ENCODE data around the gene ACRBP. TPM values are rescaled to one million over a fixed set of nuclear protein-coding genes. Genes with fewer than 3 reads are reported as not detected.
"Not testable (repeated sequence)": the region's sequence is repeated elsewhere in the genome, so short reads cannot be mapped to it uniquely, and the experiment has no call there.

The ACRBP gene
- total and polyA plus RNA-seq, 4 donors: 0.25 to 5.2 (median 1.8) TPM; not detected in 1

GRCh38 chr12:6605421-6606330 lies 41.6 kb downstream of the ACRBP start:
- DNase-seq: no peak
- peak overlapping the region; percentile 19 to 43 for H3K27ac ChIP-seq (ENCODE audit: low read depth in 1 of 2, low read length in 2 of 2)
- ATAC-seq (ENCODE audit: low FRiP score): peak; percentile 0
- H3K36me3 ChIP-seq (ENCODE audit: control insufficient read depth in 1 of 2, insufficient read depth in 2 of 2, low read length in 1 of 2): peaks cover 0 to 8% of the 10 kb centered on the region in 2 donors
- WGBS, 2 donors: 1 to 2% methylated on average over 18 of the region's 18 CpGs
- H3K4me1 ChIP-seq (ENCODE audit: control insufficient read depth in 1 of 2, insufficient read depth in 2 of 2, low read length in 2 of 2): peaks cover 0 to 3% of the 10 kb centered on the region in 2 donors
- intact Hi-C loops (cut with DNase I): loop anchor here in 1 of 2 donors (5.0 kb wide), 2 partner anchors 38 to 162 kb away; partner anchors contain the start of genes NOP2 and PTMS
- no peaks in the 10 kb centered on the region for H3K9me3 ChIP-seq (ENCODE audit: control insufficient read depth, low read length)
- H3K27me3 ChIP-seq (ENCODE audit: control insufficient read depth in 1 of 2, insufficient read depth in 2 of 2, low read length in 1 of 2): no peaks in the 10 kb centered on the region
- peak overlapping the region; percentile 76 to 90 for H3K4me3 ChIP-seq (ENCODE audit: low read length in 2 of 2)

- no peak overlapping the region for H3K4me3 ChIP-seq (ENCODE audit: low read length in 2 of 2)
- WGBS, 2 donors: 47 to 51% methylated on average over 6 of the region's 6 CpGs
- H3K27ac ChIP-seq (ENCODE audit: low read depth in 1 of 2, low read length in 2 of 2): no peak overlapping the region
- intact Hi-C loops (cut with DNase I): loop anchor here (5.0 kb wide), 2 partner anchors 37 to 163 kb away; partner anchors contain the start of genes NOP2 (in 2 of the 2) and PTMS (in 1 of the 2)
- peaks cover 0 to 3% of the 10 kb centered on the region in 2 donors for H3K4me1 ChIP-seq (ENCODE audit: control insufficient read depth in 1 of 2, insufficient read depth in 2 of 2, low read length in 2 of 2)
- DNase-seq (peak in 1 of 2 donors; percentile 52), ATAC-seq (ENCODE audit: low FRiP score) (no peak)
- H3K27me3 ChIP-seq (ENCODE audit: control insufficient read depth in 1 of 2, insufficient read depth in 2 of 2, low read length in 1 of 2): no peaks in the 10 kb centered on the region
- peaks cover 5 to 17% of the 10 kb centered on the region in 2 donors for H3K36me3 ChIP-seq (ENCODE audit: control insufficient read depth in 1 of 2, insufficient read depth in 2 of 2, low read length in 1 of 2)
- H3K9me3 ChIP-seq (ENCODE audit: control insufficient read depth, low read length): no peaks in the 10 kb centered on the region
These were observed 42.8 kb downstream of the ACRBP start for GRCh38 chr12:6604259-6605029.

GRCh38 chr12:6603095-6603567 lies 44.1 kb downstream of the ACRBP start:
- 6 to 15% methylated on average over 5 to 6 of the region's 6 CpGs for WGBS, 2 donors
- no peaks in the 10 kb centered on the region for H3K27me3 ChIP-seq (ENCODE audit: control insufficient read depth in 1 of 2, insufficient read depth in 2 of 2, low read length in 1 of 2)
- H3K4me3 ChIP-seq (ENCODE audit: low read length in 2 of 2): no peak overlapping the region
- peak; percentile 64 to 81 for DNase-seq
- ATAC-seq (ENCODE audit: low FRiP score): no peak
- H3K9me3 ChIP-seq (ENCODE audit: control insufficient read depth, low read length): no peaks in the 10 kb centered on the region
- intact Hi-C loops (cut with DNase I): loop anchor here in 1 of 2 donors (5.0 kb wide), 1 partner anchor 36 kb away; the partner anchor contains the start of gene NOP2
- H3K4me1 ChIP-seq (ENCODE audit: control insufficient read depth in 1 of 2, insufficient read depth in 2 of 2, low read length in 2 of 2): peaks cover 0 to 3% of the 10 kb centered on the region in 2 donors
- peaks cover 15 to 20% of the 10 kb centered on the region in 2 donors for H3K36me3 ChIP-seq (ENCODE audit: control insufficient read depth in 1 of 2, insufficient read depth in 2 of 2, low read length in 1 of 2)
- H3K27ac ChIP-seq (ENCODE audit: low read depth in 1 of 2, low read length in 2 of 2): no peak overlapping the region

- Histone ChIP-seq H3K36me3 (ENCODE audit: control insufficient read depth in 1 of 2, insufficient read depth in 2 of 2, low read length in 1 of 2) (peaks cover 15 to 22% of the 10 kb centered on the region in 2 donors), H3K4me1 (ENCODE audit: control insufficient read depth in 1 of 2, insufficient read depth in 2 of 2, low read length in 2 of 2) (peaks cover 0 to 3% of the 10 kb centered on the region in 2 donors), H3K27me3 (ENCODE audit: control insufficient read depth in 1 of 2, insufficient read depth in 2 of 2, low read length in 1 of 2) (no peaks in the 10 kb centered on the region), H3K4me3 (ENCODE audit: low read length in 2 of 2) (no peak overlapping the region), H3K27ac (ENCODE audit: low read depth in 1 of 2, low read length in 2 of 2) (no peak overlapping the region), H3K9me3 (ENCODE audit: control insufficient read depth, low read length) (no peaks in the 10 kb centered on the region)
- ATAC-seq (ENCODE audit: low FRiP score): no peak
- no peak for DNase-seq
- intact Hi-C loops (cut with DNase I): loop anchor here in 1 of 2 donors (5.0 kb wide), 1 partner anchor 35 kb away; the partner anchor contains the start of gene NOP2
- WGBS, 2 donors: 10 to 20% methylated on average over 3 of the region's 3 CpGs
These were observed 44.7 kb downstream of the ACRBP start for GRCh38 chr12:6602526-6602925.

DNA sequence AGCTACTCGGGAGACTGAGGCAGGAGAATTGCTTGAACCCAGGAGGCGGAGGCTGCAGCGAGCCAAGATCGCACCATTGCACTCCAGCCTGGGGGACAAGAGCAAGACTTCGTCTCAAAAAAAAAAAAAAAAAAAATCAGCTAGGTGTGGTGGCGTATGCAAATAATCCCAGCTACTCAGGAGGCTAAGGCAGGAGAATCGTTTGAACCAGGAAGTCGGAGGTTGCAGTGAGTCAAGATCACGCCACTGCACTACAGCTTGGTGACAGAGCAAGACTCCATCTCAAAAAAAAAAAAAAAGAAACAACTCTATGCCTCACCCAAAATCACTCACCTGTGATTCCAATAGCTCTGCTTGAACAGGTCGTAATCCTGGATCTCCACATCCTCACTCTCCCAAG lies 51.6 kb downstream of the ACRBP start:
- H3K4me3 ChIP-seq (ENCODE audit: low read length in 2 of 2); H3K27me3 ChIP-seq (ENCODE audit: control insufficient read depth in 1 of 2, insufficient read depth in 2 of 2, low read length in 1 of 2); intact Hi-C loops (cut with DNase I); H3K4me1 ChIP-seq (ENCODE audit: control insufficient read depth in 1 of 2, insufficient read depth in 2 of 2, low read length in 2 of 2); H3K27ac ChIP-seq (ENCODE audit: low read depth in 1 of 2, low read length in 2 of 2); ATAC-seq (ENCODE audit: low FRiP score); H3K9me3 ChIP-seq (ENCODE audit: control insufficient read depth, low read length): not testable (repeated sequence)
- DNase-seq: peak in 1 of 2 donors; percentile 17
- peaks cover 26 to 32% of the 10 kb centered on the region in 2 donors for H3K36me3 ChIP-seq (ENCODE audit: control insufficient read depth in 1 of 2, insufficient read depth in 2 of 2, low read length in 1 of 2)
- 88 to 89% methylated on average over 10 of the region's 10 CpGs for WGBS, 2 donors

DNA sequence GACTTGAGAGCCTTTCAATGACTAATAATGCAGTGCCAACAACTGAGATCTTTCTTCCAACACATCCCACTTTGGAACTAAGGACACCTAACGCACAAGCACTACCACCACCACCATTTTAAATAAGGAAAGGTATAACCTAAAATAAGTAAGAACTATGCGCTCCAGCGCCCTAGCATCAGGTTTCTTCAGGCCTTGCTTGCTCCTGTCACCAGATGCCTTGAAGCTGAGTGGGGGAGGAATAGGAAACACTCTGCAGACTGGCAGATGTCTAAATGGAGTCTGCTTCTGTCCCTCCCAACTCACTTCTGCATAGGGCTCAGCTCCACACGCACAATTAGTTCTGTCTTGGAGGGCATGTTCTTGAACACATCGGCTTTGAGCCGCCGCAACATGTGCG lies 55.1 kb downstream of the ACRBP start:
- intact Hi-C loops (cut with DNase I): no loop called here
- 90 to 91% methylated on average over 8 of the region's 8 CpGs for WGBS, 2 donors
- DNase-seq (peak in 1 of 2 donors; percentile 21), ATAC-seq (ENCODE audit: low FRiP score) (no peak)
- Histone ChIP-seq H3K27me3 (ENCODE audit: control insufficient read depth in 1 of 2, insufficient read depth in 2 of 2, low read length in 1 of 2) (no peaks in the 10 kb centered on the region), H3K9me3 (ENCODE audit: control insufficient read depth, low read length) (no peaks in the 10 kb centered on the region), H3K27ac (ENCODE audit: low read depth in 1 of 2, low read length in 2 of 2) (no peak overlapping the region), H3K4me1 (ENCODE audit: control insufficient read depth in 1 of 2, insufficient read depth in 2 of 2, low read length in 2 of 2) (no peaks in the 10 kb centered on the region), H3K4me3 (ENCODE audit: low read length in 2 of 2) (no peak overlapping the region), H3K36me3 (ENCODE audit: control insufficient read depth in 1 of 2, insufficient read depth in 2 of 2, low read length in 1 of 2) (peaks cover 16 to 21% of the 10 kb centered on the region in 2 donors)

Other genes starting within 250 kb of the ACRBP start
- 1 to 10 TPM; 1.2 TPM for gene CD27, start 202.5 kb downstream of the ACRBP start, total RNA-seq
- under 1 TPM; 0.51 to 0.88 TPM for gene CD27, start 202.5 kb downstream of the ACRBP start, polyA plus RNA-seq
- 10 to 100 TPM; 14.6 to 29.3 TPM for gene TAPBPL, start 195.4 kb downstream of the ACRBP start, total RNA-seq
- 10 to 100 TPM; 22.0 to 25.9 TPM for gene TAPBPL, start 195.4 kb downstream of the ACRBP start, polyA plus RNA-seq
- gene VAMP1, start 176.8 kb downstream of the ACRBP start, total RNA-seq: 10 to 100 TPM in 1 of 2 donors, 1 to 10 TPM in 1; 9.7 to 23.9 TPM
- gene VAMP1, start 176.8 kb downstream of the ACRBP start, polyA plus RNA-seq: 10 to 100 TPM; 14.8 to 44.0 TPM
- gene MRPL51, start 154.2 kb downstream of the ACRBP start, total RNA-seq: 10 to 100 TPM; 91.8 to 95.5 TPM
- 100 to 1,000 TPM; 125 to 283 TPM for gene MRPL51, start 154.2 kb downstream of the ACRBP start, polyA plus RNA-seq
- 10 to 100 TPM; 19.9 to 32.8 TPM for gene NCAPD2, start 153.3 kb downstream of the ACRBP start, total RNA-seq
- gene NCAPD2, start 153.3 kb downstream of the ACRBP start, polyA plus RNA-seq: 10 to 100 TPM in 1 of 2 donors, 1 to 10 TPM in 1; 5.1 to 13.2 TPM
- 1,000 to 10,000 TPM; 1,856 to 2,021 TPM for gene GAPDH, start 112.9 kb downstream of the ACRBP start, total RNA-seq
- 1,000 to 10,000 TPM; 2,047 to 3,012 TPM for gene GAPDH, start 112.9 kb downstream of the ACRBP start, polyA plus RNA-seq
- gene IFFO1, start 91.4 kb downstream of the ACRBP start, total RNA-seq: 10 to 100 TPM; 28.5 to 60.8 TPM
- gene IFFO1, start 91.4 kb downstream of the ACRBP start, polyA plus RNA-seq: 100 to 1,000 TPM in 1 of 2 donors, 10 to 100 TPM in 1; 11.1 to 110 TPM
- 10 to 100 TPM; 24.8 to 27.8 TPM for gene NOP2, start 79.1 kb downstream of the ACRBP start, total RNA-seq
- gene NOP2, start 79.1 kb downstream of the ACRBP start, polyA plus RNA-seq: 10 to 100 TPM in 1 of 2 donors, 1 to 10 TPM in 1; 5.4 to 18.8 TPM
- gene CHD4, start 40.1 kb downstream of the ACRBP start, total RNA-seq: 100 to 1,000 TPM; 174 to 195 TPM
- 100 to 1,000 TPM in 1 of 2 donors, 10 to 100 TPM in 1; 73.1 to 110 TPM for gene CHD4, start 40.1 kb downstream of the ACRBP start, polyA plus RNA-seq
- 1 to 10 TPM; 2.5 to 3.7 TPM for gene LPAR5, start 11.5 kb downstream of the ACRBP start, total RNA-seq
- under 1 TPM; 0.51 to 0.88 TPM for gene LPAR5, start 11.5 kb downstream of the ACRBP start, polyA plus RNA-seq
- 10 to 100 TPM; 19.7 to 43.3 TPM for gene ING4, start 15.7 kb upstream of the ACRBP start, total RNA-seq
- gene ING4, start 15.7 kb upstream of the ACRBP start, polyA plus RNA-seq: 10 to 100 TPM; 45.3 to 63.7 TPM
- 10 to 100 TPM; 54.4 to 66.7 TPM for gene ZNF384, start 41.9 kb upstream of the ACRBP start, total RNA-seq
- gene ZNF384, start 41.9 kb upstream of the ACRBP start, polyA plus RNA-seq: 10 to 100 TPM; 23.2 to 49.3 TPM
- gene PIANP, start 53.4 kb upstream of the ACRBP start, total RNA-seq: 10 to 100 TPM in 1 of 2 donors, 1 to 10 TPM in 1; 1.2 to 10.7 TPM
- gene PIANP, start 53.4 kb upstream of the ACRBP start, polyA plus RNA-seq: 1 to 10 TPM; 4.3 to 7.5 TPM
- gene COPS7A, start 76.6 kb upstream of the ACRBP start, total RNA-seq: 10 to 100 TPM; 47.0 to 50.1 TPM
- gene COPS7A, start 76.6 kb upstream of the ACRBP start, polyA plus RNA-seq: 10 to 100 TPM; 43.8 to 70.5 TPM
- gene MLF2, start 105.7 kb upstream of the ACRBP start, total RNA-seq: 100 to 1,000 TPM; 110 to 144 TPM
- 100 to 1,000 TPM; 134 to 141 TPM for gene MLF2, start 105.7 kb upstream of the ACRBP start, polyA plus RNA-seq
- gene PTMS, start 118.9 kb upstream of the ACRBP start, total RNA-seq: 100 to 1,000 TPM; 358 to 396 TPM
- gene PTMS, start 118.9 kb upstream of the ACRBP start, polyA plus RNA-seq: 100 to 1,000 TPM; 549 to 584 TPM
- gene LAG3, start 125.1 kb upstream of the ACRBP start, total RNA-seq: 1 to 10 TPM; 1.2 to 1.8 TPM
- gene LAG3, start 125.1 kb upstream of the ACRBP start, polyA plus RNA-seq: 1 to 10 TPM in 1 of 2 donors, under 1 TPM in 1; 0.25 to 2.4 TPM
- 10 to 100 TPM; 20.1 to 40.6 TPM for gene CD4, start 142.1 kb upstream of the ACRBP start, total RNA-seq
- 10 to 100 TPM in 1 of 2 donors, 1 to 10 TPM in 1; 2.1 to 14.3 TPM for gene CD4, start 142.1 kb upstream of the ACRBP start, polyA plus RNA-seq
- gene GPR162, start 174.4 kb upstream of the ACRBP start, total RNA-seq: 10 to 100 TPM in 1 of 2 donors, 1 to 10 TPM in 1; 4.4 to 16.6 TPM
- 10 to 100 TPM in 1 of 2 donors, 1 to 10 TPM in 1; 6.0 to 17.2 TPM for gene GPR162, start 174.4 kb upstream of the ACRBP start, polyA plus RNA-seq
- 10 to 100 TPM; 43.5 to 66.3 TPM for gene P3H3, start 181.0 kb upstream of the ACRBP start, total RNA-seq
- gene P3H3, start 181.0 kb upstream of the ACRBP start, polyA plus RNA-seq: 10 to 100 TPM; 23.4 to 93.3 TPM
- gene GNB3, start 193.5 kb upstream of the ACRBP start, total RNA-seq: 10 to 100 TPM in 1 of 2 donors, 1 to 10 TPM in 1; 8.2 to 13.7 TPM
- 10 to 100 TPM in 1 of 2 donors, 1 to 10 TPM in 1; 6.0 to 32.9 TPM for gene GNB3, start 193.5 kb upstream of the ACRBP start, polyA plus RNA-seq
- 1 to 10 TPM in 1 of 2 donors, under 1 TPM in 1; 0.42 to 2.1 TPM for gene CDCA3, start 203.9 kb upstream of the ACRBP start, total RNA-seq
- 10 to 100 TPM in 1 of 2 donors, 1 to 10 TPM in 1; 3.6 to 12.6 TPM for gene CDCA3, start 203.9 kb upstream of the ACRBP start, polyA plus RNA-seq
- gene USP5, start 204.7 kb upstream of the ACRBP start, total RNA-seq: 10 to 100 TPM; 59.5 to 64.6 TPM
- gene USP5, start 204.7 kb upstream of the ACRBP start, polyA plus RNA-seq: 10 to 100 TPM; 26.7 to 47.0 TPM
- gene TPI1, start 220.1 kb upstream of the ACRBP start, total RNA-seq: 100 to 1,000 TPM; 317 TPM
- gene TPI1, start 220.1 kb upstream of the ACRBP start, polyA plus RNA-seq: 100 to 1,000 TPM; 310 to 314 TPM
- gene SPSB2, start 225.9 kb upstream of the ACRBP start, total RNA-seq: 10 to 100 TPM in 1 of 2 donors, 1 to 10 TPM in 1; 4.2 to 10.2 TPM
- gene SPSB2, start 225.9 kb upstream of the ACRBP start, polyA plus RNA-seq: 10 to 100 TPM; 11.1 to 14.3 TPM

All from aorta (tissue), 5 donors.